Hematopoietic multipotent progenitor cell (in vitro differentiated cells): Measurements from ENCODE around the gene RELB. TPM values are rescaled to one million over a fixed set of nuclear protein-coding genes. Genes with fewer than 3 reads are reported as not detected.

Experiments used
- DNase-seq, 3 donors: peaks; one replicate each; pipeline ENCODE4 v3.0.0-alpha.2; 2011 to 2015; ENCODE audit warnings: low read depth in 2 of 3, low spot score in 2 of 3
- small RNA-seq: library from RNA; depleted of rRNA; stranded (forward); fragments of <200 nt; gene quantifications from one replicate; pipeline ENCODE3, GENCODE V24; 2012
- total RNA-seq: library from RNA; depleted of rRNA; stranded (reverse); fragments of >200 nt; gene quantifications from one replicate; pipeline ENCODE4 v1.2.3, GENCODE V29; 2012

Gene RELB
- total RNA-seq, 1 donor: 25.6 TPM

- peak; percentile 55 to 68 (median 66) for DNase-seq
Measured at GRCh38 chr19:45076029-45076850, 75.0 kb downstream of the RELB start, which contains the start of gene ZNF296. TSS of gene ZNF296 (minus strand) at chr19:45076478. CDS start at chr19:45076373, 105 bp downstream.

GRCh38 chr19:45076851-45077730 is 75.8 kb downstream of the RELB start:
- no peak for DNase-seq

DNA sequence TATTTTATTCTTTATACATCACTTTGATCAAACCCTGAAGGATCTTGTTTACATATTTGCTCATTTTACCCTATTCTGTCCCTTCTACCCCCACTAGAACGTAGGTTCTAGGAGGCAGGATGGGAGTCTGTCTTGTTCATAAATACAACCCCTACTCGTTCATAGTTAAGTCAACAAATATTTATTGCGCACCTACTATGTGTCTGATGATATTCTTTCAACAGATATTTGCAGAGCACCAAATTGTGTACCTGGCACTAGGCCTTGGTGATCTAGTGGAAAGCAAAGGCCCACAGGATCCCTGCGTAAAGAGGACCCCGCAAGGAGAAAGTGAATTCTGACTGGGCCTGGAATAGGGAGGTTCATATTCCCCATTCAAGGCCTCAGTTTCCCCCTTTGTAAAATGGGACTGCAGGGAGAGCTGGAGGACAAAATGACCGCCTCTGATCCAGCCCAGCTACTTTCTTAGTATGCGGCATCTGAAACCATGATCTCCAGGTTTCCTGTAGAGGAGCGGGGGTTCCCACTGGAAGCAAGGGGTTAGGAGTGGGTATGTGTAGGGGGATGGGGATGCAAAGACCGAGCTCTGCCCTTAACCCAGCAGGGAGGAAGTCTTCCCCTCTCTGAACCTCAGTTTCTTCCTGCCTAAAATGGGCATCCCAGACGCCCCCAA is 77.3 kb downstream of the RELB start:
- no peak for DNase-seq

DNA sequence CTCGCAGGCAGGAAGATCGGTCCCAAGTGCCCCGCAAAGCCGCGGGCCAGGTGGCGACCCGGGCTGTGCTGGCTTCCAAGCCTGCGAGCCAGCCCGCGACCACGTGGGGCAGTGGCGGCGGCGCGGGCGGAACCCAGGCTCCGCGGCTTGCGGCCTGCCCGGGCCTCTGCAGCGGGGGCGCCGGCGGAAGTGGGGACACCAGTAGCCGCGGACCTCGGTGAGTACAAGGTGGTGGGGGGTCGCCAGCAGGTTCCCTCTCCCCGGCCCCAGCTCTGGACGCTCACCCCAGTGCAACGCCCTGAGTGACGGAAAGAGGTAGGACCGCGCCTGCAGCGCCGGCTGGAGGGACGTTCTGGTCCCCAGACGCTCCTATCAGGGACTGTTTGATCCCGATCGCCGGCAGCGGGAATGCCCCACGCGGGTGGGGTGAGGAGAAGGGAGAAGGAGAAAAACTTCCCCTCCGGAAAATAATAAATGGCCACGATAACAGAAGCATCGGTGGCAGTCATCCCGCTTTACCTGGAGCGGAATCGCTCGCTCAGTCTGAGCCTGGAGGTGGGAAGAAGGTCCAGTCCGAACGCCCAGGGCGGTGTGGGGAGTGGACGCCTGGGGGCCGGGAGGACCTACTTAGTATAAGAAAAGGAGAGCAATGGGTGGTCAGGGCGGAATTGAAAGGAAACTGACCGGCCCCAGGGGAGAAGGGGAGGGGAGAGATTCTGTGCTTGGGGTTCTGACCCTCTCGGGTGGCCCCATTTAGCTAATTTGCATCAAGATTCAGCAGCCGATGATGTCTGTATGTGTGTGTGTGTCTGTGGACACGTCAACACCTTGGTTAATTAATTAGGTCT is 78.0 kb downstream of the RELB start, which contains the start of gene GEMIN7:
TSS of gene GEMIN7 (plus strand) at position 198 of the 848 bp plus-strand sequence. CDS start 10,855 bp downstream, outside the sequence.
- peak; percentile 56 to 81 (median 80) for DNase-seq

GRCh38 chr19:45079911-45080370 is 78.7 kb downstream of the RELB start:
- DNase-seq: no peak

GRCh38 chr19:45082170-45082569 is 80.9 kb downstream of the RELB start:
- DNase-seq: no peak

DNA sequence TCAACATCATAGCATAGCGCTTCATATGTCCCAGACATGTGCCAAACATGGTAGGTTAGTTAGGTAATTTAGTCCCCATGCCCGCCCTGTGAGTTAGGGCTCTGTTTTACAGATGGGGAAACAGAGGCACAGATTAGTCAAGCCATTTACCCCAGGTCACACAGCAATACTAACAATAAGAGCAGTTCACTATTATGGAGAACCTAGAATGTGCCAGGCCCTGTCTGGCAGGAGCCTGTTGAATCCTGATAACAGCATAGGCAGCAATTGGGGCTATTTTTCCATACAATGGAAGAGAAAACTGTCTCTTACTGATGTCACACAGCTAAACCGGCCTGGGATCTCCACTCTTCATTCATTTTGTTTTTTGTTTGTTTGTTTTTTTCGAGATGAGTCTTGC is 85.2 kb downstream of the RELB start:
- no peak for DNase-seq

DNA sequence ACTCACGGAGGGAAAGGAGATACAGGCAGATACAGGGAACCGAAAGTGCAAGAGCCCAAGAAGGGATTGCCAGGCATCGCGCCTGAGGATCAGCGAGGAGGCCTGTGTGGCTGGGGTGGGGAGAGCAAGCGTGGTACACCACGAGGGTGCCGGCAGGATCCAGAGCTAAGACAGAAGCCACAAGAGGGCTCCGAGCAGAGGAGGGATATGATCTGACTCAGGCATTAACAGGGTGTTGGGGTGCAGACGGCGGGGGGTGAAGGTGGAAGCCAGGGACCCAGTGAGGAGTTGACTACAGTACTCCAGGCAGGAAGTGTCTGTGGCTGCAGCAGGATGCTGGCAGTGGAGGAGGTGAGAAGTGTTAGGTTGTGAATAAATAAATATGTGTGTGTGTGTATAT is 86.3 kb downstream of the RELB start:
- DNase-seq: peak in 2 of 3 donors; percentile 81 to 84

Small RNA genes within 50 kb of the gene (small RNA-seq; reads per million reads assigned to genes)
- not detected for gene RNU6-611P

Other genes starting within 250 kb of the RELB start
- gene CBLC, start 223.6 kb upstream of the RELB start, total RNA-seq: 0.54 TPM
- 8.6 TPM for gene BCAM, start 192.4 kb upstream of the RELB start, total RNA-seq
- gene NECTIN2, start 155.2 kb upstream of the RELB start, total RNA-seq: 79.4 TPM
- 57.6 TPM for gene TOMM40, start 110.2 kb upstream of the RELB start, total RNA-seq
- gene APOE, start 95.7 kb upstream of the RELB start, total RNA-seq: 6.2 TPM
- gene APOC1, start 86.9 kb upstream of the RELB start, total RNA-seq: 3.0 TPM
- gene APOC4, start 59.2 kb upstream of the RELB start, total RNA-seq: not detected
- gene APOC2, start 55.4 kb upstream of the RELB start, total RNA-seq: 0.27 TPM
- 49.8 TPM for gene CLPTM1, start 46.1 kb upstream of the RELB start, total RNA-seq
- gene CLASRP, start 37.6 kb downstream of the RELB start, total RNA-seq: 39.0 TPM
- gene ZNF296, start 75.0 kb downstream of the RELB start, total RNA-seq: 1.3 TPM
- 32.3 TPM for gene GEMIN7, start 77.8 kb downstream of the RELB start, total RNA-seq
- gene PPP1R37, start 91.7 kb downstream of the RELB start, total RNA-seq: 21.8 TPM
- 1.6 TPM for gene NKPD1, start 159.5 kb downstream of the RELB start, total RNA-seq
- 61.9 TPM for gene TRAPPC6A, start 176.8 kb downstream of the RELB start, total RNA-seq
- 6.2 TPM for gene BLOC1S3, start 177.3 kb downstream of the RELB start, total RNA-seq
- gene EXOC3L2, start 243.9 kb downstream of the RELB start, total RNA-seq: 0.54 TPM
- gene MARK4, start 249.8 kb downstream of the RELB start, total RNA-seq: 13.5 TPM